Stomach smooth muscle (tissue), 2 donors: ENCODE results near the gene NPS.

Experiments
- H3K27ac ChIP-seq: one replicate; pipeline ENCODE4 v1.7.0; 2013; ENCODE audit warnings: mild to moderate bottlenecking, low read length, inconsistent platforms
- H3K27me3 ChIP-seq, 2 donors: one replicate each; pipeline ENCODE4 v1.7.0; 2013; ENCODE audit warnings: low read length in 2 of 2; ENCODE audit not compliant: insufficient read depth in 2 of 2, control insufficient read depth in 1 of 2
- H3K36me3 ChIP-seq, 2 donors: one replicate each; pipeline ENCODE4 v1.7.0; 2013; ENCODE audit warnings: low read length in 2 of 2; ENCODE audit not compliant: control insufficient read depth in 2 of 2, insufficient read depth in 2 of 2
- H3K4me1 ChIP-seq: one replicate; pipeline ENCODE4 v1.7.0; 2013; ENCODE audit warnings: low read length; ENCODE audit not compliant: control insufficient read depth, insufficient read depth
- H3K4me3 ChIP-seq, 2 donors: one replicate each; pipeline ENCODE4 v1.7.0; 2013; ENCODE audit warnings: low read length in 2 of 2
- H3K9ac ChIP-seq, 2 donors: one replicate each; pipeline ENCODE4 v1.7.0; 2013; ENCODE audit warnings: low read length in 2 of 2, mild to moderate bottlenecking in 1 of 2
- H3K9me3 ChIP-seq, 2 donors: one replicate each; pipeline ENCODE4 v1.7.0; 2013; ENCODE audit warnings: low read length in 2 of 2; ENCODE audit not compliant: control insufficient read depth in 2 of 2
- donor health status: healthy.
- donor health status: Pancreatic carcinoma.

NPS gene

GRCh38 chr10:127577376-127578258 lies 28.5 kb downstream of the NPS start:
- Histone ChIP-seq H3K4me3 (no peak overlapping the region), H3K9me3 (peaks cover 0 to 2% of the 10 kb centered on the region in 2 donors), H3K4me1 (peaks cover 8% of the 10 kb centered on the region), H3K27ac (no peak overlapping the region), H3K9ac (no peak overlapping the region), H3K36me3 (no peaks in the 10 kb centered on the region), H3K27me3 (no peaks in the 10 kb centered on the region)

GRCh38 chr10:127578259-127578960 lies 29.3 kb downstream of the NPS start:
- H3K27ac ChIP-seq, result no peak overlapping the region

GRCh38 chr10:127578961-127579305 lies 29.8 kb downstream of the NPS start:
- Histone ChIP-seq H3K27ac (no peak overlapping the region), H3K4me3 (no peak overlapping the region), H3K36me3 (no peaks in the 10 kb centered on the region), H3K9me3 (no peaks in the 10 kb centered on the region), H3K9ac (no peak overlapping the region), H3K27me3 (no peaks in the 10 kb centered on the region), H3K4me1 (peaks cover 8% of the 10 kb centered on the region)

More at GRCh38 chr10:127578259-127578960, 29.3 kb downstream of the NPS start:
- H3K4me3 ChIP-seq, result no peak overlapping the region
- no peaks in the 10 kb centered on the region for H3K9me3 ChIP-seq
- no peaks in the 10 kb centered on the region for H3K27me3 ChIP-seq
- peaks cover 8% of the 10 kb centered on the region for H3K4me1 ChIP-seq
- no peaks in the 10 kb centered on the region for H3K36me3 ChIP-seq
- no peak overlapping the region for H3K9ac ChIP-seq

- Histone ChIP-seq H3K9me3 (no peaks in the 10 kb centered on the region), H3K4me1 (peaks cover 8% of the 10 kb centered on the region), H3K27me3 (no peaks in the 10 kb centered on the region), H3K27ac (no peak overlapping the region), H3K4me3 (no peak overlapping the region), H3K36me3 (no peaks in the 10 kb centered on the region), H3K9ac (no peak overlapping the region)
Observed at GRCh38 chr10:127579640-127580039, 30.5 kb downstream of the NPS start.

GRCh38 chr10:127580822-127581221 lies 31.7 kb downstream of the NPS start:
- peaks cover 0 to under 1% of the 10 kb centered on the region in 2 donors for H3K9me3 ChIP-seq
- H3K9ac ChIP-seq, result no peak overlapping the region
- peaks cover 8% of the 10 kb centered on the region for H3K4me1 ChIP-seq
- no peaks in the 10 kb centered on the region for H3K36me3 ChIP-seq
- H3K27ac ChIP-seq, result no peak overlapping the region
- no peaks in the 10 kb centered on the region for H3K27me3 ChIP-seq
- no peak overlapping the region for H3K4me3 ChIP-seq

- peaks cover 2% of the 10 kb centered on the region for H3K4me1 ChIP-seq
- peaks cover 0 to 2% of the 10 kb centered on the region in 2 donors for H3K27me3 ChIP-seq
- no peak overlapping the region for H3K4me3 ChIP-seq
- no peak overlapping the region for H3K9ac ChIP-seq
- H3K27ac ChIP-seq, result no peak overlapping the region
- H3K9me3 ChIP-seq, result peaks cover 0 to 6% of the 10 kb centered on the region in 2 donors
- no peaks in the 10 kb centered on the region for H3K36me3 ChIP-seq
Observed at GRCh38 chr10:127585519-127586023, 36.5 kb downstream of the NPS start.

GRCh38 chr10:127587668-127588365 lies 38.7 kb downstream of the NPS start:
- no peaks in the 10 kb centered on the region for H3K4me1 ChIP-seq
- H3K27ac ChIP-seq, result no peak overlapping the region
- H3K36me3 ChIP-seq, result no peaks in the 10 kb centered on the region
- H3K4me3 ChIP-seq, result no peak overlapping the region
- H3K27me3 ChIP-seq, result peaks cover 0 to 2% of the 10 kb centered on the region in 2 donors
- peaks cover 0 to 6% of the 10 kb centered on the region in 2 donors for H3K9me3 ChIP-seq
- H3K9ac ChIP-seq, result no peak overlapping the region

GRCh38 chr10:127592586-127592985 lies 43.5 kb downstream of the NPS start:
- no peak overlapping the region for H3K4me3 ChIP-seq
- H3K27me3 ChIP-seq, result no peaks in the 10 kb centered on the region
- H3K27ac ChIP-seq, result no peak overlapping the region
- no peaks in the 10 kb centered on the region for H3K4me1 ChIP-seq
- H3K9me3 ChIP-seq, result no peaks in the 10 kb centered on the region
- no peaks in the 10 kb centered on the region for H3K36me3 ChIP-seq
- H3K9ac ChIP-seq, result no peak overlapping the region

- no peak overlapping the region for H3K9ac ChIP-seq
- peaks cover 5 to 7% of the 10 kb centered on the region in 2 donors for H3K9me3 ChIP-seq
- H3K4me3 ChIP-seq, result no peak overlapping the region
- no peak overlapping the region for H3K27ac ChIP-seq
- H3K27me3 ChIP-seq, result peaks cover 0 to 4% of the 10 kb centered on the region in 2 donors
- H3K4me1 ChIP-seq, result no peaks in the 10 kb centered on the region
- no peaks in the 10 kb centered on the region for H3K36me3 ChIP-seq
Observed at GRCh38 chr10:127600479-127600878, 51.4 kb downstream of the NPS start.
